Measurements from ENCODE around the gene IFNL2.
A peak's percentile ranks its signal among the peaks of the same experiment; 100 is the strongest.

IFNL2 gene

GRCh38 chr19:39230096-39230764 lies 38.0 kb upstream of the IFNL2 start:
- no peak for DNase-seq (ENCODE audit: low spot score)
- Histone ChIP-seq H3K4me1 (ENCODE audit: control insufficient read depth in 2 of 2, insufficient read depth in 1 of 2, low read depth in 1 of 2, low read length in 2 of 2) (no peaks in the 10 kb centered on the region), H3K14ac (ENCODE audit: low read length) (no peak overlapping the region), H4K8ac (ENCODE audit: low read depth, low read length) (no peak overlapping the region), H2BK120ac (ENCODE audit: low read depth, low read length) (no peak overlapping the region), H2AFZ (ENCODE audit: low read length) (no peak overlapping the region), H3K18ac (ENCODE audit: low read length) (no peak overlapping the region), H2BK15ac (ENCODE audit: low read length) (no peak overlapping the region), H2BK12ac (ENCODE audit: low read length) (no peak overlapping the region), H3K4me3 (ENCODE audit: low read length in 2 of 2) (no peak overlapping the region), H2BK5ac (ENCODE audit: low read length) (no peak overlapping the region), H3K4me2 (ENCODE audit: insufficient read depth, low read length, poor library complexity, severe bottlenecking) (no peak overlapping the region), H3K9ac (ENCODE audit: low read depth, low read length, poor library complexity) (no peak overlapping the region), H3K27me3 (ENCODE audit: control insufficient read depth in 3 of 3, insufficient read depth in 3 of 3, low read depth in 1 of 3, low read length in 3 of 3) (peaks cover 0 to 7% (median 0%) of the 10 kb centered on the region in 3 experiments), H2AK5ac (ENCODE audit: low read depth, low read length) (no peak overlapping the region), H3K4ac (ENCODE audit: low read length) (no peak overlapping the region), H3K9me3 (replicated peaks in 1 of 2; ENCODE audit: control insufficient read depth in 2 of 2, insufficient read depth in 1 of 2, low read depth in 1 of 2, low read length in 2 of 2) (no peaks in the 10 kb centered on the region), H3K27ac (replicated peaks; ENCODE audit: low read length) (no peak overlapping the region), H3K23ac (ENCODE audit: low read depth, low read length, poor library complexity) (no peak overlapping the region), H3K36me3 (replicated peaks in 1 of 2; ENCODE audit: control insufficient read depth in 2 of 2, insufficient read depth in 2 of 2, low read length in 2 of 2) (no peaks in the 10 kb centered on the region), H4K91ac (ENCODE audit: low read depth, low read length, poor library complexity) (no peak overlapping the region), H3K79me1 (ENCODE audit: low read depth, low read length) (no peaks in the 10 kb centered on the region)
- no CpG with 5 or more reads among the region's 2 CpGs for WGBS, 2 donors (ENCODE audit: extremely low coverage in 2 of 2, insufficient read length in 2 of 2, insufficient replicate concordance in 1 of 2)

GRCh38 chr19:39232708-39233107 lies 35.5 kb upstream of the IFNL2 start:
- no peak for DNase-seq (ENCODE audit: low spot score)
- H3K27ac ChIP-seq (replicated peaks; ENCODE audit: low read length) = no peak overlapping the region
- no CpG with 5 or more reads among the region's 5 CpGs for WGBS, 2 donors (ENCODE audit: extremely low coverage in 2 of 2, insufficient read length in 2 of 2, insufficient replicate concordance in 1 of 2)

GRCh38 chr19:39236527-39236926 lies 31.7 kb upstream of the IFNL2 start:
- Histone ChIP-seq H3K27me3 (ENCODE audit: control insufficient read depth in 3 of 3, insufficient read depth in 3 of 3, low read depth in 1 of 3, low read length in 3 of 3) (peaks cover 0 to 15% (median 0%) of the 10 kb centered on the region in 3 experiments), H4K8ac (ENCODE audit: low read depth, low read length) (no peak overlapping the region), H3K36me3 (replicated peaks in 1 of 2; ENCODE audit: control insufficient read depth in 2 of 2, insufficient read depth in 2 of 2, low read length in 2 of 2) (no peaks in the 10 kb centered on the region), H2AK5ac (ENCODE audit: low read depth, low read length) (no peak overlapping the region), H2BK12ac (ENCODE audit: low read length) (no peak overlapping the region), H3K79me1 (ENCODE audit: low read depth, low read length) (peaks cover 1% of the 10 kb centered on the region), H3K4me2 (ENCODE audit: insufficient read depth, low read length, poor library complexity, severe bottlenecking) (no peak overlapping the region), H3K18ac (ENCODE audit: low read length) (peak overlapping the region; percentile 48), H3K9me3 (replicated peaks in 1 of 2; ENCODE audit: control insufficient read depth in 2 of 2, insufficient read depth in 1 of 2, low read depth in 1 of 2, low read length in 2 of 2) (no peaks in the 10 kb centered on the region), H3K27ac (replicated peaks; ENCODE audit: low read length) (no peak overlapping the region), H3K4me1 (ENCODE audit: control insufficient read depth in 2 of 2, insufficient read depth in 1 of 2, low read depth in 1 of 2, low read length in 2 of 2) (no peaks in the 10 kb centered on the region), H2AFZ (ENCODE audit: low read length) (no peak overlapping the region), H3K23ac (ENCODE audit: low read depth, low read length, poor library complexity) (no peak overlapping the region), H3K14ac (ENCODE audit: low read length) (no peak overlapping the region), H2BK15ac (ENCODE audit: low read length) (no peak overlapping the region), H2BK120ac (ENCODE audit: low read depth, low read length) (no peak overlapping the region), H3K9ac (ENCODE audit: low read depth, low read length, poor library complexity) (peak overlapping the region; percentile 21), H3K4ac (ENCODE audit: low read length) (no peak overlapping the region), H4K91ac (ENCODE audit: low read depth, low read length, poor library complexity) (no peak overlapping the region), H3K4me3 (ENCODE audit: low read length in 2 of 2) (no peak overlapping the region), H2BK5ac (ENCODE audit: low read length) (no peak overlapping the region)
- no peak for DNase-seq (ENCODE audit: low spot score)
- no CpG with 5 or more reads among the region's 12 CpGs for WGBS, 2 donors (ENCODE audit: extremely low coverage in 2 of 2, insufficient read length in 2 of 2, insufficient replicate concordance in 1 of 2)

More at GRCh38 chr19:39232708-39233107, 35.5 kb upstream of the IFNL2 start:
- Histone ChIP-seq H3K4me2 (ENCODE audit: insufficient read depth, low read length, poor library complexity, severe bottlenecking) (no peak overlapping the region), H4K91ac (ENCODE audit: low read depth, low read length, poor library complexity) (no peak overlapping the region), H3K9me3 (replicated peaks in 1 of 2; ENCODE audit: control insufficient read depth in 2 of 2, insufficient read depth in 1 of 2, low read depth in 1 of 2, low read length in 2 of 2) (no peaks in the 10 kb centered on the region), H3K18ac (ENCODE audit: low read length) (no peak overlapping the region), H3K4me3 (ENCODE audit: low read length in 2 of 2) (no peak overlapping the region), H3K79me1 (ENCODE audit: low read depth, low read length) (peaks cover 1% of the 10 kb centered on the region), H3K14ac (ENCODE audit: low read length) (no peak overlapping the region), H2AK5ac (ENCODE audit: low read depth, low read length) (no peak overlapping the region), H4K8ac (ENCODE audit: low read depth, low read length) (no peak overlapping the region), H3K4ac (ENCODE audit: low read length) (no peak overlapping the region), H3K23ac (ENCODE audit: low read depth, low read length, poor library complexity) (no peak overlapping the region), H3K27me3 (ENCODE audit: control insufficient read depth in 3 of 3, insufficient read depth in 3 of 3, low read depth in 1 of 3, low read length in 3 of 3) (peaks cover 0 to 7% (median 0%) of the 10 kb centered on the region in 3 experiments), H2BK5ac (ENCODE audit: low read length) (no peak overlapping the region), H2BK120ac (ENCODE audit: low read depth, low read length) (no peak overlapping the region), H2AFZ (ENCODE audit: low read length) (no peak overlapping the region), H3K36me3 (replicated peaks in 1 of 2; ENCODE audit: control insufficient read depth in 2 of 2, insufficient read depth in 2 of 2, low read length in 2 of 2) (no peaks in the 10 kb centered on the region), H2BK12ac (ENCODE audit: low read length) (no peak overlapping the region), H3K4me1 (ENCODE audit: control insufficient read depth in 2 of 2, insufficient read depth in 1 of 2, low read depth in 1 of 2, low read length in 2 of 2) (no peaks in the 10 kb centered on the region), H2BK15ac (ENCODE audit: low read length) (no peak overlapping the region), H3K9ac (ENCODE audit: low read depth, low read length, poor library complexity) (no peak overlapping the region)

- H3K18ac ChIP-seq (ENCODE audit: low read length) = peak overlapping the region; percentile 48
- H3K4me2 ChIP-seq (ENCODE audit: insufficient read depth, low read length, poor library complexity, severe bottlenecking) = no peak overlapping the region
- no peaks in the 10 kb centered on the region for H3K4me1 ChIP-seq (ENCODE audit: control insufficient read depth in 2 of 2, insufficient read depth in 1 of 2, low read depth in 1 of 2, low read length in 2 of 2)
- peaks cover 0 to 15% (median 0%) of the 10 kb centered on the region in 3 experiments for H3K27me3 ChIP-seq (ENCODE audit: control insufficient read depth in 3 of 3, insufficient read depth in 3 of 3, low read depth in 1 of 3, low read length in 3 of 3)
- no peak overlapping the region for H3K4me3 ChIP-seq (ENCODE audit: low read length in 2 of 2)
- H2BK15ac ChIP-seq (ENCODE audit: low read length) = no peak overlapping the region
- no peak overlapping the region for H3K4ac ChIP-seq (ENCODE audit: low read length)
- no peak for DNase-seq (ENCODE audit: low spot score)
- no peak overlapping the region for H2BK120ac ChIP-seq (ENCODE audit: low read depth, low read length)
- H2BK5ac ChIP-seq (ENCODE audit: low read length) = no peak overlapping the region
- peaks cover 1% of the 10 kb centered on the region for H3K79me1 ChIP-seq (ENCODE audit: low read depth, low read length)
- peak overlapping the region; percentile 66 for H2AFZ ChIP-seq (ENCODE audit: low read length)
- no CpG with 5 or more reads among the region's 22 CpGs for WGBS, 2 donors (ENCODE audit: extremely low coverage in 2 of 2, insufficient read length in 2 of 2, insufficient replicate concordance in 1 of 2)
- no peak overlapping the region for H4K8ac ChIP-seq (ENCODE audit: low read depth, low read length)
- H3K36me3 ChIP-seq (replicated peaks in 1 of 2; ENCODE audit: control insufficient read depth in 2 of 2, insufficient read depth in 2 of 2, low read length in 2 of 2) = no peaks in the 10 kb centered on the region
- no peak overlapping the region for H2BK12ac ChIP-seq (ENCODE audit: low read length)
- no peak overlapping the region for H2AK5ac ChIP-seq (ENCODE audit: low read depth, low read length)
- no peak overlapping the region for H3K9ac ChIP-seq (ENCODE audit: low read depth, low read length, poor library complexity)
- no peak overlapping the region for H3K23ac ChIP-seq (ENCODE audit: low read depth, low read length, poor library complexity)
- no peaks in the 10 kb centered on the region for H3K9me3 ChIP-seq (replicated peaks in 1 of 2; ENCODE audit: control insufficient read depth in 2 of 2, insufficient read depth in 1 of 2, low read depth in 1 of 2, low read length in 2 of 2)
- no peak overlapping the region for H3K14ac ChIP-seq (ENCODE audit: low read length)
- H3K27ac ChIP-seq (replicated peaks; ENCODE audit: low read length) = no peak overlapping the region
- H4K91ac ChIP-seq (ENCODE audit: low read depth, low read length, poor library complexity) = no peak overlapping the region
These were observed 30.7 kb upstream of the IFNL2 start for GRCh38 chr19:39237200-39238184.
